NCI-H1417 (cell line): Measurements from ENCODE around the gene OR4D2.
A peak's percentile ranks its signal among the peaks of the same experiment; 100 is the strongest.

ENCODE experiments used
- DNase-seq, 3 experiments: peaks; one replicate each; lab custom pipeline; 2025; lab: John Stamatoyannopoulos, UW

Gene OR4D2

GRCh38 chr17:58174871-58175270 is 8.1 kb downstream of the OR4D2 start:
- no peak for DNase-seq

- no peak for DNase-seq
Observed at GRCh38 chr17:58176200-58176599, 9.4 kb downstream of the OR4D2 start.

- no peak for DNase-seq
Observed at GRCh38 chr17:58181796-58182195, 15.0 kb downstream of the OR4D2 start.

- no peak for DNase-seq
Observed at GRCh38 chr17:58183514-58183913, 16.7 kb downstream of the OR4D2 start.

GRCh38 chr17:58184308-58184985 is 17.7 kb downstream of the OR4D2 start:
- no peak for DNase-seq

- DNase-seq, result no peak
Observed at GRCh38 chr17:58184986-58185761, 18.4 kb downstream of the OR4D2 start.

- no peak for DNase-seq
Observed at GRCh38 chr17:58186591-58186990, 19.8 kb downstream of the OR4D2 start.

- DNase-seq, result no peak
Observed at GRCh38 chr17:58187063-58187462, 20.3 kb downstream of the OR4D2 start.

GRCh38 chr17:58187675-58188074 is 20.9 kb downstream of the OR4D2 start:
- DNase-seq, result no peak

- no peak for DNase-seq
Observed at GRCh38 chr17:58189436-58190146, 22.8 kb downstream of the OR4D2 start.

- DNase-seq, result no peak
Observed at GRCh38 chr17:58191241-58191896, 24.6 kb downstream of the OR4D2 start.

- DNase-seq, result no peak
Observed at GRCh38 chr17:58192612-58193011, 25.8 kb downstream of the OR4D2 start, which contains the start of gene EPX. TSS of gene EPX (plus strand) at chr17:58192726. CDS start at chr17:58192847, 121 bp downstream.

GRCh38 chr17:58193641-58194255 is 27.0 kb downstream of the OR4D2 start:
- DNase-seq, result no peak

- no peak for DNase-seq
Observed at GRCh38 chr17:58195518-58196123, 28.8 kb downstream of the OR4D2 start.

- DNase-seq, result no peak
Observed at GRCh38 chr17:58196610-58197009, 29.8 kb downstream of the OR4D2 start.

GRCh38 chr17:58200024-58200633 is 33.3 kb downstream of the OR4D2 start:
- DNase-seq, result peak; percentile 38 to 62 (median 57)

GRCh38 chr17:58202859-58203258 is 36.1 kb downstream of the OR4D2 start:
- no peak for DNase-seq

- no peak for DNase-seq
Observed at GRCh38 chr17:58204796-58205195, 38.0 kb downstream of the OR4D2 start.

- no peak for DNase-seq
Observed at GRCh38 chr17:58205936-58206335, 39.2 kb downstream of the OR4D2 start.

- no peak for DNase-seq
Observed at GRCh38 chr17:58207451-58207850, 40.7 kb downstream of the OR4D2 start.

GRCh38 chr17:58208344-58208743 is 41.6 kb downstream of the OR4D2 start:
- no peak for DNase-seq
